NCI-H345 treated with DMSO at 0.1 percent for 48 hours (cell line): ENCODE results near the gene WDR41.
A peak's percentile ranks its signal among the peaks of the same experiment; 100 is the strongest.
"Not testable (repeated sequence)": the region's sequence is repeated elsewhere in the genome, so short reads cannot be mapped to it uniquely, and the experiment has no call there.

Experiments used
- DNase-seq: peaks from one replicate; lab custom pipeline; 2025; ENCODE audit not compliant: unreplicated experiment; lab: John Stamatoyannopoulos, UW

Gene WDR41

GRCh38 chr5:77491783-77492652 lies at the start of gene WDR41:
TSS of gene WDR41 (minus strand) at chr5:77492316. CDS start at chr5:77492220, 96 bp downstream.
- DNase-seq, result peak; percentile 55

GRCh38 chr5:77531297-77531696 lies 39.2 kb upstream of the WDR41 start:
- DNase-seq, result no peak

- DNase-seq, result peak; percentile 2
Measured at GRCh38 chr5:77518304-77518703, 26.2 kb upstream of the WDR41 start.

GRCh38 chr5:77514457-77514856 lies 22.3 kb upstream of the WDR41 start:
- DNase-seq, result no peak

- no peak for DNase-seq
Measured at GRCh38 chr5:77513321-77513720, 21.2 kb upstream of the WDR41 start.

- not testable (repeated sequence) for DNase-seq
Measured at GRCh38 chr5:77501132-77501531, 9.0 kb upstream of the WDR41 start.

- no peak for DNase-seq
Measured at GRCh38 chr5:77499973-77500372, 7.9 kb upstream of the WDR41 start.

GRCh38 chr5:77499441-77499840 lies 7.3 kb upstream of the WDR41 start:
- no peak for DNase-seq

- DNase-seq, result no peak
Measured at GRCh38 chr5:77498952-77499351, 6.8 kb upstream of the WDR41 start.

- no peak for DNase-seq
Measured at GRCh38 chr5:77494935-77495334, 2.8 kb upstream of the WDR41 start.

- DNase-seq, result no peak
Measured at GRCh38 chr5:77492653-77493000, 511 bp upstream of the WDR41 start.

GRCh38 chr5:77490741-77491344 lies 1.3 kb downstream of the WDR41 start:
- DNase-seq, result not testable (repeated sequence)

- DNase-seq, result no peak
Measured at GRCh38 chr5:77486344-77486962, 5.7 kb downstream of the WDR41 start.

GRCh38 chr5:77483682-77484081 lies 8.4 kb downstream of the WDR41 start:
- DNase-seq, result no peak

- not testable (repeated sequence) for DNase-seq
Measured at GRCh38 chr5:77475041-77475440, 17.1 kb downstream of the WDR41 start.

- not testable (repeated sequence) for DNase-seq
Measured at GRCh38 chr5:77468875-77469274, 23.2 kb downstream of the WDR41 start.

GRCh38 chr5:77463905-77464304 lies 28.2 kb downstream of the WDR41 start:
- no peak for DNase-seq

GRCh38 chr5:77461287-77461686 lies 30.8 kb downstream of the WDR41 start:
- no peak for DNase-seq

- no peak for DNase-seq
Measured at GRCh38 chr5:77454123-77454522, 38.0 kb downstream of the WDR41 start.

GRCh38 chr5:77452351-77452750 lies 39.8 kb downstream of the WDR41 start:
- no peak for DNase-seq

GRCh38 chr5:77449981-77450380 lies 42.1 kb downstream of the WDR41 start:
- DNase-seq, result no peak

- DNase-seq, result no peak
Measured at GRCh38 chr5:77449277-77449676, 42.8 kb downstream of the WDR41 start.
